ENCODE measurements around the gene IQCH.

IQCH gene

GRCh38 chr15:67501836-67502461, 247.4 kb downstream of the IQCH start:
- TF ChIP-seq TAF1 (IDR thresholded peaks at IDR 0.05; ENCODE audit: borderline replicate concordance, insufficient read depth, low read length) (no peak), REST (IDR thresholded peaks at IDR 0.05; ENCODE audit: insufficient read depth in 1 of 2, low read depth in 2 of 2, low read length in 2 of 2) (no peak), FOXP2 (optimal IDR thresholded peaks at IDR 0.05; ENCODE audit: borderline replicate concordance, extremely low read depth, extremely low read length, insufficient read depth) (no peak), SIN3A (IDR thresholded peaks at IDR 0.05; ENCODE audit: borderline replicate concordance, insufficient read depth, low read length) (no peak), POLR2AphosphoS5 (IDR thresholded peaks at IDR 0.05; ENCODE audit: low read depth, low read length) (no peak)

- TF ChIP-seq SIN3A (IDR thresholded peaks at IDR 0.05; ENCODE audit: borderline replicate concordance, insufficient read depth, low read length) = no peak
- no peak for TF ChIP-seq FOXP2 (optimal IDR thresholded peaks at IDR 0.05; ENCODE audit: borderline replicate concordance, extremely low read depth, extremely low read length, insufficient read depth)
- no peak for TF ChIP-seq TAF1 (IDR thresholded peaks at IDR 0.05; ENCODE audit: borderline replicate concordance, insufficient read depth, low read length)
- TF ChIP-seq REST (IDR thresholded peaks at IDR 0.05; ENCODE audit: insufficient read depth in 1 of 2, low read depth in 2 of 2, low read length in 2 of 2) = no peak
- TF ChIP-seq POLR2AphosphoS5 (IDR thresholded peaks at IDR 0.05; ENCODE audit: low read depth, low read length) = no peak
Measured at GRCh38 chr15:67504056-67504455, 249.5 kb downstream of the IQCH start.

- no peak for TF ChIP-seq FOXP2 (optimal IDR thresholded peaks at IDR 0.05; ENCODE audit: borderline replicate concordance, extremely low read depth, extremely low read length, insufficient read depth)
- TF ChIP-seq SIN3A (IDR thresholded peaks at IDR 0.05; ENCODE audit: borderline replicate concordance, insufficient read depth, low read length) = no peak
- TF ChIP-seq POLR2AphosphoS5 (IDR thresholded peaks at IDR 0.05; ENCODE audit: low read depth, low read length) = no peak
- no peak for TF ChIP-seq TAF1 (IDR thresholded peaks at IDR 0.05; ENCODE audit: borderline replicate concordance, insufficient read depth, low read length)
- no peak for TF ChIP-seq REST (IDR thresholded peaks at IDR 0.05; ENCODE audit: insufficient read depth in 1 of 2, low read depth in 2 of 2, low read length in 2 of 2)
Measured at GRCh38 chr15:67504796-67505195, 250.2 kb downstream of the IQCH start.

- TF ChIP-seq SIN3A (IDR thresholded peaks at IDR 0.05; ENCODE audit: borderline replicate concordance, insufficient read depth, low read length) = no peak
- TF ChIP-seq REST (IDR thresholded peaks at IDR 0.05; ENCODE audit: insufficient read depth in 1 of 2, low read depth in 2 of 2, low read length in 2 of 2) = no peak
- no peak for TF ChIP-seq FOXP2 (optimal IDR thresholded peaks at IDR 0.05; ENCODE audit: borderline replicate concordance, extremely low read depth, extremely low read length, insufficient read depth)
- no peak for TF ChIP-seq POLR2AphosphoS5 (IDR thresholded peaks at IDR 0.05; ENCODE audit: low read depth, low read length)
- TF ChIP-seq TAF1 (IDR thresholded peaks at IDR 0.05; ENCODE audit: borderline replicate concordance, insufficient read depth, low read length) = no peak
Measured at GRCh38 chr15:67505675-67506572, 251.3 kb downstream of the IQCH start.

Data from PFSK-1 (cell line).